ENCODE data around the gene PPM1A. TPM values are rescaled to one million over a fixed set of nuclear protein-coding genes. Genes with fewer than 3 reads are reported as not detected.

PPM1A gene
- total and polyA plus RNA-seq, 9 of the 15 experiments (the other 6 are each of a cell fraction or from before 2014, with no cell fraction given): 5.5 to 23.9 (median 15.2) TPM

GRCh38 chr14:60238955-60239354 lies 10.1 kb upstream of the PPM1A start:
- FAIRE-seq: no peak
- ATAC-seq: no peak

DNA sequence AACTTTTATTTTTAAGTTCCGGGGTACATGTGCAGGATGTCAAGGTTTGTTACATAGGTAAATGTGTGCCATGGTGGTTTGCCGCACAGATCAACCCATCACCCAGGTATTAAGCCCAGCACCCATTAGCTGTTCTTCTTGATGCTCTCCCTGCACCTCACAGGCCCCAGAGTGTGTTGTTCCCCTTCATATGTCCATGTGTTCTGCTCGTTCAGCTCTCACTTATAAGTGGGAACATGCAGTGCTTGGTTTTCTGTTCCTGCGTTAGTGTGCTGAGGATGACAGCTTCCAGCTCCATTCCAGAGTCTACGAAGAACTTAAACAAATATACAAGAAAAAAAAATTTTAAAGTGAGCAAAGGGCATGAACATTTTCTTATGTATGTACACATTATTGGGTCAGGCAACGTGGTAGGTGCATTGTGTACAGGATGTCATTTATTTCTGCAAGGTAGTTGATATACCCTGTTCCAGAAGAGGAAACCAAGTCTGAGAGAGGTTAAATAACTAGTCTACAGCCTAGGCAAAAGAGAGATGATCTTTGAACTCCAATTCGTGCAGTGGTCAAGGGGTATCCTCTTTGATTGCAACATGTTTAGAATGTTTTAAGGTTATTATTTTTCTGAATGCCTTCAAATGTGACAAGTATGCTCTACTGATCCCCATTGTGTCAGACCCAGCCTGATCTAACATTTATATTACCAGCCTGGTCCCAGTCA lies 8.7 kb upstream of the PPM1A start:
- Histone ChIP-seq H3K36me3 (ENCODE audit: control insufficient read depth, insufficient read depth, low read length) (no peaks in the 10 kb centered on the region), H3K27me3 (ENCODE audit: control insufficient read depth in 2 of 2, insufficient read depth in 2 of 2, low read length in 2 of 2) (no peaks in the 10 kb centered on the region), H3K27ac (ENCODE audit: extremely low read depth, low read depth, low read length) (no peak overlapping the region), H3K4me3 (no peak overlapping the region), H3K79me2 (ENCODE audit: control insufficient read depth, insufficient read depth, low read length) (no peaks in the 10 kb centered on the region), H3K9me1 (ENCODE audit: control insufficient read depth, insufficient read depth, low read length) (no peaks in the 10 kb centered on the region), H3K9me3 (replicated peaks; ENCODE audit: control insufficient read depth, insufficient read depth, low read depth, low read length) (no peaks in the 10 kb centered on the region), H3K4me1 (replicated peaks in 1 of 2; ENCODE audit: control insufficient read depth in 2 of 2, insufficient read depth in 2 of 2, low read length in 2 of 2) (peaks cover 0 to 2% of the 10 kb centered on the region in 2 experiments; a peak in 3 of 5 replicates), H4K20me1 (replicated peaks; ENCODE audit: control insufficient read depth, insufficient read depth, low read length) (no peaks in the 10 kb centered on the region), H2AFZ (ENCODE audit: low read depth, low read length) (0 out of 2 replicates have a peak overlapping the region, but pooled peaks have one; percentile 40), H3K4me2 (ENCODE audit: insufficient read depth, low read length) (no peak overlapping the region), H3K9ac (ENCODE audit: insufficient read depth in 1 of 2, low read depth in 2 of 2, low read length in 2 of 2) (no peak overlapping the region)
- BruUV-seq (replicated peaks): no TSS peak
- 51% methylated on average over 7 of the region's 7 CpGs for WGBS (ENCODE audit: insufficient coverage, low coverage, missing lambda C conversion rate)
- DNase-seq (ENCODE audit: extremely low read depth in 1 of 4, low spot score in 3 of 4) (no peak), FAIRE-seq (no peak), ATAC-seq (no peak)
- intact Hi-C loops (cut with micrococcal nuclease): no loop called here
- CTCF ChIA-PET (ENCODE audit: low intra/inter-chr PET ratio): no interaction called here
- POLR2A ChIA-PET: interaction anchor here (0.7 kb wide), 1 partner anchor 28 kb away, joined by 3 read pairs; no protein-coding TSS in a partner anchor
- in situ Hi-C loops (cut with MboI): no loop called here
- TF ChIP-seq KDM4B (IDR thresholded peaks at IDR 0.05; ENCODE audit: borderline replicate concordance in 2 of 2, low read depth in 1 of 2): no peak
- TF ChIP-seq, protein P1, sequence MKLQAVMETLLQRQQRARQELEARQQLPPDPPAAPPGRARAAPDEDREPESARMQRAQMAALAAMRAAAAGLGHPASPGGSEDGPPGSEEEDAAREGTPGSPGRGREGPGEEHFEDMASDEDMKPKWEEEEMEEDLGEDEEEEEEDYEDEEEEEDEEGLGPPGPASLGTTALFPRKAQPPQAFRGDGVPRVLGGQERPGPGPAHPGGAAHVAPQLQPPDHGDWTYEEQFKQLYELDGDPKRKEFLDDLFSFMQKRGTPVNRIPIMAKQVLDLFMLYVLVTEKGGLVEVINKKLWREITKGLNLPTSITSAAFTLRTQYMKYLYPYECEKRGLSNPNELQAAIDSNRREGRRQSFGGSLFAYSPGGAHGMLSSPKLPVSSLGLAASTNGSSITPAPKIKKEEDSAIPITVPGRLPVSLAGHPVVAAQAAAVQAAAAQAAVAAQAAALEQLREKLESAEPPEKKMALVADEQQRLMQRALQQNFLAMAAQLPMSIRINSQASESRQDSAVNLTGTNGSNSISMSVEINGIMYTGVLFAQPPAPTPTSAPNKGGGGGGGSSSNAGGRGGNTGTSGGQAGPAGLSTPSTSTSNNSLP (IDR thresholded peaks at IDR 0.05; ENCODE audit: borderline replicate concordance, low read depth, low read length): no peak
- TF ChIP-seq STAG1 (CRISPR knock-in tag; IDR thresholded peaks at IDR 0.05; ENCODE audit: borderline replicate concordance): no peak
- no peak for TF ChIP-seq LEF1 (IDR thresholded peaks at IDR 0.05)
- no peak for TF ChIP-seq PHF20 (IDR thresholded peaks at IDR 0.05; ENCODE audit: partially characterized antibody)
- TF ChIP-seq ZNF431 (CRISPR knock-in tag; IDR thresholded peaks at IDR 0.05): no peak
- TF ChIP-seq FOXA3 (CRISPR knock-in tag; conservative IDR thresholded peaks at IDR 0.05 in 1 of 2, IDR thresholded peaks at IDR 0.05 in 1 of 2): no peak
- no peak for TF ChIP-seq ZNF41 (CRISPR knock-in tag; conservative IDR thresholded peaks at IDR 0.05)
- TF ChIP-seq NFATC3 (IDR thresholded peaks at IDR 0.05): no peak
- TF ChIP-seq IRF2 (CRISPR knock-in tag; IDR thresholded peaks at IDR 0.05): no peak
- no peak for TF ChIP-seq HDAC1 (IDR thresholded peaks at IDR 0.05)
- TF ChIP-seq ATF1 (CRISPR knock-in tag; IDR thresholded peaks at IDR 0.05): no peak
- no peak for TF ChIP-seq ATF1 (tag; IDR thresholded peaks at IDR 0.05)

More at GRCh38 chr14:60238955-60239354, 10.1 kb upstream of the PPM1A start:
- Histone ChIP-seq H3K4me1 (replicated peaks in 1 of 2; ENCODE audit: control insufficient read depth in 2 of 2, insufficient read depth in 2 of 2, low read length in 2 of 2) (no peaks in the 10 kb centered on the region; a peak in 1 of 5 replicates), H3K36me3 (ENCODE audit: control insufficient read depth, insufficient read depth, low read length) (no peaks in the 10 kb centered on the region), H3K27me3 (ENCODE audit: control insufficient read depth in 2 of 2, insufficient read depth in 2 of 2, low read length in 2 of 2) (no peaks in the 10 kb centered on the region), H3K9me1 (ENCODE audit: control insufficient read depth, insufficient read depth, low read length) (no peaks in the 10 kb centered on the region), H3K4me2 (ENCODE audit: insufficient read depth, low read length) (no peak overlapping the region), H3K27ac (ENCODE audit: extremely low read depth, low read depth, low read length) (no peak overlapping the region), H2AFZ (ENCODE audit: low read depth, low read length) (no peak overlapping the region), H3K79me2 (ENCODE audit: control insufficient read depth, insufficient read depth, low read length) (no peaks in the 10 kb centered on the region), H3K4me3 (no peak overlapping the region), H3K9me3 (replicated peaks; ENCODE audit: control insufficient read depth, insufficient read depth, low read depth, low read length) (no peaks in the 10 kb centered on the region), H3K9ac (ENCODE audit: insufficient read depth in 1 of 2, low read depth in 2 of 2, low read length in 2 of 2) (no peak overlapping the region), H4K20me1 (replicated peaks; ENCODE audit: control insufficient read depth, insufficient read depth, low read length) (no peaks in the 10 kb centered on the region)
- POLR2A ChIA-PET: no interaction called here
- TF ChIP-seq CREM (IDR thresholded peaks at IDR 0.05; ENCODE audit: low read depth) (no peak), NELFE (IDR thresholded peaks at IDR 0.05; ENCODE audit: insufficient read depth, insufficient read length) (no peak), E2F3 (CRISPR knock-in tag; IDR thresholded peaks at IDR 0.05) (no peak), GABPB1 (CRISPR knock-in tag; IDR thresholded peaks at IDR 0.05) (no peak), DACH1 (IDR thresholded peaks at IDR 0.05; ENCODE audit: partially characterized antibody) (no peak), ADNP (tag; IDR thresholded peaks at IDR 0.05) (no peak), RFX7 (CRISPR knock-in tag; IDR thresholded peaks at IDR 0.05) (no peak), ATF1 (CRISPR knock-in tag; IDR thresholded peaks at IDR 0.05) (no peak), ATF1 (tag; IDR thresholded peaks at IDR 0.05) (no peak), BACH1 (tag; IDR thresholded peaks at IDR 0.05) (no peak)
- no peak for DNase-seq (ENCODE audit: extremely low read depth in 1 of 4, low spot score in 3 of 4)
- CTCF ChIA-PET (ENCODE audit: low intra/inter-chr PET ratio): no interaction called here
- 11% methylated on average over 3 of the region's 3 CpGs for WGBS (ENCODE audit: insufficient coverage, low coverage, missing lambda C conversion rate)
- in situ Hi-C loops (cut with MboI) (no loop called here), intact Hi-C loops (cut with micrococcal nuclease) (no loop called here)
- no TSS peak for BruUV-seq (replicated peaks)

Data from K562 (cell line).